Tibial nerve (tissue), 4 donors: Measurements from ENCODE around the gene OXSM.

ENCODE experiments used
- CTCF ChIP-seq, 5 experiments: fragments of 200-600 bp in 3 of 5; fragments of 450-650 bp in 2 of 5; sonication (generic) in 3 of 5; IDR thresholded peaks; one replicate each; pipeline ENCODE4 v1.5.1; 2016 to 2019; ENCODE audit warnings: antibody characterized with exemption in 5 of 5, mild to moderate bottlenecking in 3 of 5, moderate library complexity in 2 of 5
- EP300 ChIP-seq, 2 donors: sonication (generic); formaldehyde crosslinking; IDR thresholded peaks; one replicate each; pipeline ENCODE4 v1.6.1; 2017; ENCODE audit warnings: antibody characterized with exemption in 2 of 2, mild to moderate bottlenecking in 1 of 2

GRCh38 chr3:25784971-25785370 lies 4.9 kb upstream of the OXSM start:
- TF ChIP-seq CTCF (IDR thresholded peaks at IDR 0.05), result no peak
- TF ChIP-seq EP300 (IDR thresholded peaks at IDR 0.05), result no peak
